RWPE1 (cell line): ENCODE data around the gene HDGFL3.

Experiments used
- CTCF ChIA-PET: fragments of 350-600 bp; sonication (Branson Sonifier 250); formaldehyde crosslinking; extraction: SDS; loops from one replicate; lab custom pipeline; 2021; lab: Yijun Ruan, JAX
- POLR2A ChIA-PET: fragments of 400-600 bp; formaldehyde crosslinking; extraction: SDS; loops from one replicate; lab custom pipeline; 2020; ENCODE audit warnings: antibody characterized with exemption; ENCODE audit not compliant: low non-redundant PET; lab: Yijun Ruan, JAX
- DNase-seq: peaks from one replicate; pipeline ENCODE4 v3.0.0; 2012; ENCODE audit warnings: low spot score
- H3K27ac ChIP-seq: fragments of 450-650 bp; 2 replicates; pipeline ENCODE4 v1.5.1; 2017
- TF ChIP-seq, protein P1 (sequence below): fragments of 450-650 bp; conservative IDR thresholded peaks from 2 replicates; pipeline ENCODE4 v1.5.1; 2017; ENCODE audit warnings: low read depth, mild to moderate bottlenecking

The HDGFL3 gene

DNA sequence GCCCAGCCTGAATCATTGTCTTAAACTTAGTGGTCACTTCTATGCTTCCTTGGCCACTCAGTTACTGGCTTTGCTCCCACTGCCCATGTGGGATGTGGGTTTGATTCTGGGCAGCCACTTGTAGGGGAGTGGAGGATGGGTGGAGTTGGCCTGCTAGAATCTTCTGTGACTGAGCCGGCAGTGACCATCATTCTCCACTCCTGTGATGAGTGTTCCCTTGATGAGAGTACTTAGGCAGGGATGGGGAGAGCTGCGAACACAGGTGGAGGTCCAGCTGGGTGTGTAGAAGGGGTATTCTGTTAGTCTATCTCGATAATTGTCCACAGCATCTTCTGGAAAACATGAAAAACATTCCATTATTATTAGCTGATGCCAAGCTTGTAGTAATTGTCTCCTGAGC, 92.2 kb downstream of the HDGFL3 start:
- CTCF ChIA-PET = no interaction called here
- TF ChIP-seq, protein P1, sequence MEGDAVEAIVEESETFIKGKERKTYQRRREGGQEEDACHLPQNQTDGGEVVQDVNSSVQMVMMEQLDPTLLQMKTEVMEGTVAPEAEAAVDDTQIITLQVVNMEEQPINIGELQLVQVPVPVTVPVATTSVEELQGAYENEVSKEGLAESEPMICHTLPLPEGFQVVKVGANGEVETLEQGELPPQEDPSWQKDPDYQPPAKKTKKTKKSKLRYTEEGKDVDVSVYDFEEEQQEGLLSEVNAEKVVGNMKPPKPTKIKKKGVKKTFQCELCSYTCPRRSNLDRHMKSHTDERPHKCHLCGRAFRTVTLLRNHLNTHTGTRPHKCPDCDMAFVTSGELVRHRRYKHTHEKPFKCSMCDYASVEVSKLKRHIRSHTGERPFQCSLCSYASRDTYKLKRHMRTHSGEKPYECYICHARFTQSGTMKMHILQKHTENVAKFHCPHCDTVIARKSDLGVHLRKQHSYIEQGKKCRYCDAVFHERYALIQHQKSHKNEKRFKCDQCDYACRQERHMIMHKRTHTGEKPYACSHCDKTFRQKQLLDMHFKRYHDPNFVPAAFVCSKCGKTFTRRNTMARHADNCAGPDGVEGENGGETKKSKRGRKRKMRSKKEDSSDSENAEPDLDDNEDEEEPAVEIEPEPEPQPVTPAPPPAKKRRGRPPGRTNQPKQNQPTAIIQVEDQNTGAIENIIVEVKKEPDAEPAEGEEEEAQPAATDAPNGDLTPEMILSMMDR = no peak
- POLR2A ChIA-PET = no interaction called here

DNA sequence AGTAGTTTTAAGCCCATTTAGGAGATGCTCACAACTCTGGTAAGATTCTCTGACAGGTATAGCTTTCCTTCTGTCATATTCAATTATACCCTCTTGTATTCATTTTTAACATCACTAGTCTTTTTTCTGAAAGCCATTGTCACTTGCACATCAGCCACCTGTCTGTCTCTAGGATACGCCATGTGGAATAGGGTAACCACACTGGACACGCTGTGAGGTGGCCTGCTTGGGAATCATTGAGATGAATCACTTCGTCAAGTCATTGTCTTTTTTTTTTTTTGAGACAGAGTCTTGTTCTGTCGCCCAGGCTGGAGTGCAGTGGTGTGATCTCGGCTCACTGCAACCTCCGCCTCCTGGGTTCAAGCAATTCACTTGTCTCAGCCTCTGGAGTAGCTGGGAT, 92.8 kb downstream of the HDGFL3 start:
- ChIA-PET POLR2A (no interaction called here), CTCF (interaction anchor here (0.6 kb wide), 1 partner anchor 433 kb away, joined by 5 read pairs; no protein-coding TSS in a partner anchor)
- DNase-seq = no peak
- H3K27ac ChIP-seq = no peak overlapping the region
- TF ChIP-seq, protein P1 = no peak

More for the DNA sequence above, 92.2 kb downstream of the HDGFL3 start:
- no peak overlapping the region for H3K27ac ChIP-seq
- DNase-seq = no peak

DNA sequence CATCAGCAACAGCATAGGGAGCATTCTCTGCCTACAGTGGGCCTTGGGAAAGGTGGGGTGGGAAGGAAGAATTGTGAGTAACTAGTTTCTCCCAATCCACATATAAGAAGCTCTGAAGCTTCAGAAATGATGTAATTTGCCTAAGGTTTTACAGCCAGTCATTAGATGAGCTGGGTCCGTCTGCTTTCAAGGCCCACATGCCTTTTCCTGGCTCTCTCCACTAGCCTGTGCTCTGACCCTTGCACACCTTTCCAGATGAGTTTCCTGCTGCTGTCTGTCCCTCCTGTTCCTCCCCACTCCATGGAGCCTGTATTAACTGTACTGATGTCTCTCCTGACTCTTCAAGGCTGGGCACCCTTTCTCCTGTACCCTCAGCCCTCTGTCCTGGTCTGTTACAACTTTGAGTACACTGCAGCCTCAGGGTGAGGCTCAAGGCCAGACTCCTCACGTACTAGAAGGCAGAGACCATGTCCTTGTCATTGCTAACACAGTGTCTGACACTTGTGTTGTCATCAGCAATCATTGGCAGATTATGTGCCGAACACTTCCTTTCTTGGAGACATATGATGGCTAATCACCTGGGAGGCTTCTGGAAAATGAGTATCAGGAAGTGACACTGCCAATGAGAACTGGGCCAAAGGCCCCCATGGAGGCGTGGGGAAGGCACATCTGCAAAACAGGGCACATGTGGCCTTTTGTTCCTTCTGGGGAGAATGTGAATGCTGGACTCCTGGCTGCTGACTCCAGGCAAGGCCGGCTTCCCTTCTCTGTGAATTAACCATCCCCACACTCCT, 93.5 kb downstream of the HDGFL3 start:
- TF ChIP-seq, protein P1 = no peak
- DNase-seq = no peak
- ChIA-PET CTCF (interaction anchor here (0.6 kb wide), 1 partner anchor 434 kb away, joined by 5 read pairs; no protein-coding TSS in a partner anchor), POLR2A (no interaction called here)
- no peak overlapping the region for H3K27ac ChIP-seq

DNA sequence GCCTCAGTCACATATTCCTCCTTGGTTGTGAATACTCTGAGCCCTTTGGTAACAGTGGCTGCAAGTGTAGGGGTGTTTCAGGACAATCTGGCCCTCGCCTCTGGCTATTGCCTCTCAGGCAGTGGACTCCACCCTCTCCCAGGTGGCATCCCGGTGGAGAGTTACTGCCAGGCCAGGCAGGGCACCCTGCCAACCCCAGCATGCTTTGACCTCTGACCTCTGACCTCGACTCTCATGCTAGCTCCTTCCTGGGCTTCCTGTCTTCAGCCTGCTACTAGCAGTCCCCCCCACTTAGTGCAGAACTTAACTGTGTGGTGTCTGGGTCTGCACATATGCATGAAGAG, 94.7 kb downstream of the HDGFL3 start:
- ChIA-PET POLR2A (no interaction called here), CTCF (no interaction called here)
- TF ChIP-seq, protein P1 = no peak
- no peak overlapping the region for H3K27ac ChIP-seq
- DNase-seq = no peak

DNA sequence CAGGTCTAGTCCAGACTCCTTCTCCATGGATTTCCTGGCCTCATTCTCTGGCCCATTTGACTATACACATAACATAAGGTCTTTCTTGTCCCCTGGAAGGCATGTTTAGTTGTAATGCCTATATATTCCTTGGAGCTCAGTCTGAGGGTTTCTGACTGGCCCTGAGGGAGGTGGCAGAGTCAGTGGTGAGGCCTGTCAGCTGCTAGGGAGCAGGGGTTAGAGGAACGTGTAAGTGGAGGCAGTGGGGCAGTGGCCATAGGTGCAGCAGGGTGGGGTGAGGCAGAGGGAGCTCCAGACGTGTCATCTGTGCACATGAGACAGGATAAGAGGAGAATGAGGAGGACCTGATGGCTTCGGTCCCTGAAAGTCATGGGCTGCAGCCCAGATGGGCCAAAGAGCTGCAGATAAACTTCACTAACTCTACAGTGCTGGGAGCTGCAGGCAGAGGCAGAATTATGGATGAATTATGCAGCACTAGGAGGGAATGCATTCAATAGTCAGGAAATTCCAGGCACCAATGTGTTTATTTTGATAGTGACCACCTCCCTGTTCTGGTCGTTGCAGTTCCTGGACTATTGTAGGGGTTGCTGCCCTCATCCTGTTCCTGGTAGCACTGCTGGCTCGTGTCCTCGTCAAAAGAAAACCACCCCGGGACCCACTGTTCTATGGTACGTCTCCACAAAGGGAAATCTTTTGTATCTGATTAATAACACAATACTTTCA, 95.2 kb downstream of the HDGFL3 start:
- no peak overlapping the region for H3K27ac ChIP-seq
- CTCF ChIA-PET = no interaction called here

DNA sequence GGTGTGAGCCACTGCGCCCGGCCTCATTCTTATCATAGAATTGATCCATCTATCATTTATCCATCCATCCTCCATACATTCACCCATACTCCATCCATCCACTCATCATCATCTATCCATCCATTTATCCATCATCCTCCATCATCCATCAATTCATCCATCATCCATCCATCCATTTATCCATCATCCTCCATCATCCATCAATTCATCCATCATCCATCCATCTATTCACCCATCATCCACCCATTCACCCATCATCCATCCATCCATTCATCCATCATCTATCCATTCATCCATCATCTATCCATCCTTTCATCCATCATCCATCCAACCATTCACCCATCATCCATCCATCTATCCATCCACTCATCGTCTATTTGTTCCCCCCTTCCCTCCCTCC, 96.5 kb downstream of the HDGFL3 start:
- H3K27ac ChIP-seq = no peak overlapping the region
- POLR2A ChIA-PET = no interaction called here
- no peak for DNase-seq
- TF ChIP-seq, protein P1 = no peak
- CTCF ChIA-PET = no interaction called here

More for the DNA sequence above, 95.2 kb downstream of the HDGFL3 start:
- DNase-seq = no peak
- POLR2A ChIA-PET = no interaction called here
- TF ChIP-seq, protein P1 = no peak
